ENCODE data around the gene ICAM2. TPM values are rescaled to one million over a fixed set of nuclear protein-coding genes. Genes with fewer than 3 reads are reported as not detected.

Gene ICAM2
- total and polyA plus RNA-seq, 4 donors: 58.7 to 77.7 (median 62.2) TPM

DNA sequence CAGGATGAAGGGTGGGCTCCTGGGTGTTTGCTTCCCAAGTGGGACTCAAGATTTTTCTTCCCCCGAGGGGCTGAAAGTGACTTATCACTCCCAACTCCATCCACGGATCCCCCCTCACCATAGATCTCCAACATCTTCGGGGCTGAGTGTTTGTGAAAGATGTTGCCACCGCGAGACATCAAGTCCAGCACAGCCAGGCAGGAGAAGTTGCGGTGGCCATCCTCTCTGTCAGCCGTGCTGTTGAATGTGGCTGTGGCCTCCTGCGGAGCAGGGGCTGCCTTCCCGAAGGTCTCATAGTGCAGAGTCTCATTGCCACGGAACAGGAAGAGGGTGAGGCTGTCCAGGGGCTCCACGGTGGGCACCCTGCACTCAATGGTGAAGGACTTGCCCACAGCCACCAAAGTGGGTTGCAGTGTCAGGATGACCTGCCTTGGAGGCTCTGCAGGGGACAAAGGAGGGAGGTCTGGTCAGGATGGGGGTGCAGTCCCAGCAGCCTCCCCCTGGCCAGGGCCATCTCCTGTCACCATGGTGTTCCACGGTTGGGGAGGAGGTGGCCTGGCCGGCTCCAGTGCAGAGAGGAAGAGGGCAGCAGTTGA is 16.8 kb downstream of the ICAM2 start:
- ATAC-seq (ENCODE audit: insufficient read depth, low FRiP score) (no peak), DNase-seq (no peak)
- peaks cover 0 to 1% (median 0%) of the 10 kb centered on the region in 4 donors for H3K9me3 ChIP-seq (ENCODE audit: control insufficient read depth in 4 of 4, insufficient read depth in 3 of 4, low read length in 3 of 4)
- no peak overlapping the region for H3K27ac ChIP-seq (ENCODE audit: low read depth in 1 of 2, low read length in 1 of 2)
- WGBS, 2 donors: 87 to 92% methylated on average over 13 of the region's 13 CpGs
- H3K4me1 ChIP-seq (ENCODE audit: control insufficient read depth in 5 of 5, insufficient read depth in 5 of 5, low read length in 5 of 5): peaks cover 0 to 33% (median 24%) of the 10 kb centered on the region in 5 donors
- H3K9ac ChIP-seq (ENCODE audit: insufficient read depth in 1 of 2, low read length in 2 of 2): no peak overlapping the region
- H3K36me3 ChIP-seq (ENCODE audit: control insufficient read depth in 4 of 4, insufficient read depth in 4 of 4, low read length in 4 of 4): peaks cover 0 to 11% (median 0%) of the 10 kb centered on the region in 4 donors
- TF ChIP-seq, protein P1, sequence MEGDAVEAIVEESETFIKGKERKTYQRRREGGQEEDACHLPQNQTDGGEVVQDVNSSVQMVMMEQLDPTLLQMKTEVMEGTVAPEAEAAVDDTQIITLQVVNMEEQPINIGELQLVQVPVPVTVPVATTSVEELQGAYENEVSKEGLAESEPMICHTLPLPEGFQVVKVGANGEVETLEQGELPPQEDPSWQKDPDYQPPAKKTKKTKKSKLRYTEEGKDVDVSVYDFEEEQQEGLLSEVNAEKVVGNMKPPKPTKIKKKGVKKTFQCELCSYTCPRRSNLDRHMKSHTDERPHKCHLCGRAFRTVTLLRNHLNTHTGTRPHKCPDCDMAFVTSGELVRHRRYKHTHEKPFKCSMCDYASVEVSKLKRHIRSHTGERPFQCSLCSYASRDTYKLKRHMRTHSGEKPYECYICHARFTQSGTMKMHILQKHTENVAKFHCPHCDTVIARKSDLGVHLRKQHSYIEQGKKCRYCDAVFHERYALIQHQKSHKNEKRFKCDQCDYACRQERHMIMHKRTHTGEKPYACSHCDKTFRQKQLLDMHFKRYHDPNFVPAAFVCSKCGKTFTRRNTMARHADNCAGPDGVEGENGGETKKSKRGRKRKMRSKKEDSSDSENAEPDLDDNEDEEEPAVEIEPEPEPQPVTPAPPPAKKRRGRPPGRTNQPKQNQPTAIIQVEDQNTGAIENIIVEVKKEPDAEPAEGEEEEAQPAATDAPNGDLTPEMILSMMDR (IDR thresholded peaks at IDR 0.05; ENCODE audit: control extremely low read depth, extremely low read depth): no peak
- no peaks in the 10 kb centered on the region for H3K27me3 ChIP-seq (ENCODE audit: control insufficient read depth in 3 of 3, insufficient read depth in 3 of 3, low read length in 2 of 3)
- no peak overlapping the region for H3K4me3 ChIP-seq

DNA sequence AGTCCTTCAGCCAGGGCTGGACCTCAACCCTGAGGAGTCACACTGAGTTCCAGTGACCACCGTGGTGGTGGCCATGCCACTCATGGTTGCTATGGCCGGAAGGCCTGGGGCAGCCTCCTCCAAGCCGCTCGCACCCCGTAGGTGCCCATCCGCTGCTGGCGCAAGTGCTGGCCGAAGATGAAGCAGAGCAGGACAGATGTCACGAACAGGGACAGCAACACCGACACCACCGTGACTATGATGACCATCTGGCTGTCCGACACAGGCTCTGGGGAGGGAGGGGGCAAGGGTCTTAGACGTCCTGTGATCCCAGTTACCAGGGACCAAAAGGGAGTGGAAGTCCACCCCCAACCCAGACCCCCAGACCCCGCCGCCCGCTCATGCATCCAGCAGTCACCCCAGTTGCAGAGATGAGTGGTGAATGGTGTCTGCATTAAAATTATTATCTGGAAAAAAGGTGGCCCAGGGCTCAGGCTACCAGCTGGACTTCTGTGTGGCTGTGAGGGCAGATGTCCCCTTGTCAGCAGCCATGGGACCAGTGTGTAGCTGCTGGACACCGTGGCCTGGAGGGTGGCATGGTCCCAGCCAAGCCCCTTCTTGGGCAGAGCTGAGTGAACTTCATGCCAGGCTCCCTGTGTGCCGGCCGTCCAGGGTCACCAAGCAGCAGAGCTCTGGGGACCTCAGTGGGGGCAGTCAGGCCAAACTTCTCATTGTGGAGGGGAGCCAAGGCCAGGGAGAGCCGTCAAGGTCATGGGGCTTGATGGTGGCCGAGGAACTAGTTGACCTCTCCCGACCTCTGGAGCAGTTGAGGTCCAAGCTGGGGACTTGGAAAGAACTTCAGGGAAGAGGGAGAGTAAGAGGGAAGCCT is 17.5 kb downstream of the ICAM2 start:
- H3K36me3 ChIP-seq (ENCODE audit: control insufficient read depth in 4 of 4, insufficient read depth in 4 of 4, low read length in 4 of 4): peaks cover 0 to 11% (median 0%) of the 10 kb centered on the region in 4 donors
- ATAC-seq (ENCODE audit: insufficient read depth, low FRiP score): no peak
- TF ChIP-seq, protein P1 (IDR thresholded peaks at IDR 0.05; ENCODE audit: control extremely low read depth, extremely low read depth): no peak
- peak overlapping the region; percentile 27 to 75 for H3K27ac ChIP-seq (ENCODE audit: low read depth in 1 of 2, low read length in 1 of 2)
- H3K4me1 ChIP-seq (ENCODE audit: control insufficient read depth in 5 of 5, insufficient read depth in 5 of 5, low read length in 5 of 5): peaks cover 0 to 33% (median 24%) of the 10 kb centered on the region in 5 donors
- no peaks in the 10 kb centered on the region for H3K27me3 ChIP-seq (ENCODE audit: control insufficient read depth in 3 of 3, insufficient read depth in 3 of 3, low read length in 2 of 3)
- 93% methylated on average over 22 of the region's 22 CpGs for WGBS, 2 donors
- no peak overlapping the region for H3K9ac ChIP-seq (ENCODE audit: insufficient read depth in 1 of 2, low read length in 2 of 2)
- DNase-seq: no peak
- no peak overlapping the region for H3K4me3 ChIP-seq
- peaks cover 0 to 1% (median 0%) of the 10 kb centered on the region in 4 donors for H3K9me3 ChIP-seq (ENCODE audit: control insufficient read depth in 4 of 4, insufficient read depth in 3 of 4, low read length in 3 of 4)

DNA sequence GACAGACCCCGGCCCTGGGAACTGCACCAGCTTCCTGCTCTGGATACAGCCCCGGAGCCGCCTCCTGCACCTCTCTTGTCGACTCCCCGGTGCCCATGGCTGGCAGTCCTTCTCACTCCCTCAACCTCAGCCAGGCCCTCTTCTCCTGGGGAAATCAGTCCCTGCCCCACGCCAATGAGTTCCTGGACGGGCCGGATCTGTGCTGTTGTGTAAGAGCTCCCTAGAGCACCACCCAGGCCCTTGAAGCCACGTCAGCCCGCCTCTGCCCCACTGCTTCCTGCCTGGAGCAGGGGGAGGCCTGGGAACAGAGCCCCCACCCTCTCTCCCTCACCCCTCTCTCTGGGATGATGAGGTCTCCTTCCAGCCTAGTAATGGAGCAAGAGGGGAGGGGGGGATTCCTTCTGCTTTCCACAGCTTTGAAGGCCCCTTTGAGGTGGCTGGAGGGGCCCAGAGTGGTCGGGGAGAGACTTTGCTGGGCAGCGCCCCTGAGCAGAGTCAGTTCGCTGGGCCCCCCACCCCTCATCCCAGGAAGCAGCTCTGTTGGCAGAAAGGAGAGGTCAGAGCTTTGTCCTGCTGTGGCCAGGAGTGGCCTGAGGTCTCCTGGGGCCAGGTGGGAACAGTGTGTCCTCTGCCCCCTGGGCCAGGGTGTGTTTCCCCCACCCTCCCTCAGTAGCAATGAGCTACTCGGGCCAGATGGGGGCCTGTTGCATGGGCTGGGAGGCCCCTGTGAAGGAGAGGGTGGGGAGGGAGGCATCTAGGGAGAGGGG is 18.5 kb downstream of the ICAM2 start:
- DNase-seq: peak in 1 of 3 donors; percentile 64
- H3K9me3 ChIP-seq (ENCODE audit: control insufficient read depth in 4 of 4, insufficient read depth in 3 of 4, low read length in 3 of 4): peaks cover 0 to 1% (median 0%) of the 10 kb centered on the region in 4 donors
- 55 to 80% methylated on average over 14 of the region's 14 CpGs for WGBS, 2 donors
- H3K4me3 ChIP-seq: no peak overlapping the region
- H3K36me3 ChIP-seq (ENCODE audit: control insufficient read depth in 4 of 4, insufficient read depth in 4 of 4, low read length in 4 of 4): peaks cover 0 to 11% (median 0%) of the 10 kb centered on the region in 4 donors
- no peaks in the 10 kb centered on the region for H3K27me3 ChIP-seq (ENCODE audit: control insufficient read depth in 3 of 3, insufficient read depth in 3 of 3, low read length in 2 of 3)
- no peak overlapping the region for H3K9ac ChIP-seq (ENCODE audit: insufficient read depth in 1 of 2, low read length in 2 of 2)
- ATAC-seq (ENCODE audit: insufficient read depth, low FRiP score): peak; percentile 70
- TF ChIP-seq, protein P1 (IDR thresholded peaks at IDR 0.05; ENCODE audit: control extremely low read depth, extremely low read depth): no peak
- H3K27ac ChIP-seq (ENCODE audit: low read depth in 1 of 2, low read length in 1 of 2): peak overlapping the region; percentile 27 to 75
- peaks cover 0 to 35% (median 30%) of the 10 kb centered on the region in 5 donors for H3K4me1 ChIP-seq (ENCODE audit: control insufficient read depth in 5 of 5, insufficient read depth in 5 of 5, low read length in 5 of 5)

All from lung (tissue), 12 donors.